PC-3 (cell line): ENCODE data around the gene ALDH3B2.

Experiments used
- CTCF ChIP-seq: fragments of 300-600 bp; sonication (generic); conservative IDR thresholded peaks from 2 replicates; pipeline ENCODE4 v1.5.1; 2017; ENCODE audit warnings: antibody characterized with exemption, low read depth, mild to moderate bottlenecking, low read length
- EZH2 ChIP-seq: fragments of 300-600 bp; sonication (generic); IDR thresholded peaks from one replicate; pipeline ENCODE4 v1.6.1; 2017; ENCODE audit warnings: antibody characterized with exemption, mild to moderate bottlenecking, low read length; ENCODE audit not compliant: unreplicated experiment

- TF ChIP-seq CTCF (no peak), EZH2 (no peak)
These were observed 33.6 kb downstream of the ALDH3B2 start for GRCh38 chr11:67640758-67641337.
